Epithelial cell of proximal tubule (primary cell): ENCODE data around the gene ASIC3. TPM values are rescaled to one million over a fixed set of nuclear protein-coding genes. Genes with fewer than 3 reads are reported as not detected.
A peak's percentile ranks its signal among the peaks of the same experiment; 100 is the strongest.
"Not testable (repeated sequence)": the region's sequence is repeated elsewhere in the genome, so short reads cannot be mapped to it uniquely, and the experiment has no call there.

ENCODE experiments used
- DNase-seq: peaks from one replicate; pipeline ENCODE4 v3.0.0-alpha.2; 2011; ENCODE audit warnings: low read depth
- H3K4me3 ChIP-seq: 2 replicates; pipeline ENCODE4 v1.5.1; 2011; ENCODE audit warnings: low read depth, mild to moderate bottlenecking, low read length
- CTCF ChIP-seq: conservative IDR thresholded peaks from 2 replicates; pipeline ENCODE4 v1.5.1; 2012; ENCODE audit warnings: low read depth, mild to moderate bottlenecking, low read length
- total RNA-seq: library from RNA; depleted of rRNA; stranded (reverse); fragments of >200 nt; gene quantifications from 2 replicates; pipeline ENCODE4 v1.2.3, GENCODE V29; 2015

Gene ASIC3
- total RNA-seq, 1 donor from 2014 or later, result 2.5 TPM

GRCh38 chr7:151010037-151010306, 38.4 kb upstream of the ASIC3 start:
- H3K4me3 ChIP-seq, result no peak overlapping the region
- TF ChIP-seq CTCF, result no peak
- no peak for DNase-seq

DNA sequence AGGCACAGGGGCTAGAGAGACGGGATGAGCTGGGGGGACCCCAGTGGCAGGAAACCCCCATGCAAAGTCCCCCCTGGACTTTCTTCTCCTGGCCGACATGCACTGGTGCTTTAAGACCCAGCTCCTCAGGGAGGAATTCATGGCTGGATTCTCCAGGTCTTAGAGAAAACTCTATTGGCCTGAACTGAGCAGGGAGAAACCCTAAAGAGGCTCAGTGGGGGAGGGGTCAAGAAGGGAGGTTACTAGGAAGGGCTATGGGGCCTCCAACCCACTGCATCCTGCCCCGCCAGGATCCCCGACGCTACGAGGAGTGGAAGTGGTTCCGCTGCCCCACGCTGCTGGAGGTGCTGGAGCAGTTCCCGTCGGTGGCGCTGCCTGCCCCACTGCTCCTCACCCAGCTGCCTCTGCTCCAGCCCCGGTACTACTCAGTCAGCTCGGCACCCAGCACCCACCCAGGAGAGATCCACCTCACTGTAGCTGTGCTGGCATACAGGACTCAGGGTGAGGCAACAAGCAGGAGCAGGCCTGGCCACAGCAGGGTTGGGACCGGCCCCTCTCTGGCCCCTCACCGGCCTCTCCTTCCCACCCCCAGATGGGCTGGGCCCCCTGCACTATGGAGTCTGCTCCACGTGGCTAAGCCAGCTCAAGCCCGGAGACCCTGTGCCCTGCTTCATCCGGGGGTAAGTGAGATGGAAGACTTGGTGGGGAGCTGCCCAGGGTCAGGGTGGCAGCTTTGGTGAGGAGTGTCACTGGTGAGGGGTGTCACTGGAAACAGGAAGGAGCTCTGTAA, 37.8 kb upstream of the ASIC3 start:
- no peak for TF ChIP-seq CTCF
- no peak overlapping the region for H3K4me3 ChIP-seq
- DNase-seq, result no peak

- H3K4me3 ChIP-seq, result no peak overlapping the region
- no peak for TF ChIP-seq CTCF
- no peak for DNase-seq
These were observed 37.3 kb upstream of the ASIC3 start for GRCh38 chr7:151011097-151011409.

GRCh38 chr7:151011616-151012015, 36.7 kb upstream of the ASIC3 start:
- not testable (repeated sequence) for H3K4me3 ChIP-seq

GRCh38 chr7:151012031-151012692, 36.2 kb upstream of the ASIC3 start:
- DNase-seq, result no peak
- no peak for TF ChIP-seq CTCF
- no peak overlapping the region for H3K4me3 ChIP-seq

More at GRCh38 chr7:151011616-151012015, 36.7 kb upstream of the ASIC3 start:
- DNase-seq, result not testable (repeated sequence)

DNA sequence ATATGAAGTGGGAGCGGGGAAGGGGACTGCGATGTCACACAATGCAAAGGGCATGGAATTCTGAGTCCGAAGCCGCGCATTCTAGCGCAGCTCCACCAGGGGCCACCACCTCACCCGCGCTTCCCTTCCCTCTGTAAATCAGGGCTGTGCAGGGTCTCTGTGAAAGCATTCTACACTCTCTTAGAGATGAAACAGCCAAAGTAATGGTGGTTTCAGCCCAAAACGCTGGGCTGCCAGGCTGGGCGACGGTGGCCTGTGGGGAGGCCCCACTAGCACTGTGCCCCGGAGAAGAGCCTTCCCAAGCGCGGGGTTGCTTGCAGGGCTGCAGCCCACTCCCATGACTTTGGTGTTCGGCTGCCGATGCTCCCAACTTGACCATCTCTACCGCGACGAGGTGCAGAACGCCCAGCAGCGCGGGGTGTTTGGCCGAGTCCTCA, 35.4 kb upstream of the ASIC3 start:
- no peak for DNase-seq
- peak; percentile 57 for TF ChIP-seq CTCF
- no peak overlapping the region for H3K4me3 ChIP-seq

DNA sequence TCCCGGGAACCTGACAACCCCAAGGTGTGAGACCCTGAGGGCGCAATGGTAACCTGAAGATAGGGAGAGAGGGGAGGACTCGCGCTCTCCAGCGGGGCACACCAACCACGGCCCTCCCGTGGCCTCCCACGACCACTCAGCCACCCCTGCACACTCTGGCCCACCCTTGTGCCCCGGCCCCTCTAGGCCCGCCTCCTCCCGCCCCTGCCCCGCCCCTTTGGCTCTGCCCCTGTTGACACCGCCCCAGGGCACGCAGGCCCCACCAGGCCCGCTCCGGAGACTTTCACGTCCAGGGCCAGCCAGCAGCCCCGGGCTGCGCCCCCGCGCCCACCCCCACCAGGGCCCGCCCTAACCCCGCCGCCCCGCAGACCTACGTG, 35.0 kb upstream of the ASIC3 start:
- no peak for TF ChIP-seq CTCF
- peak overlapping the region; percentile 40 for H3K4me3 ChIP-seq
- DNase-seq, result no peak
